Measurements from ENCODE around the gene PTMA. TPM values are rescaled to one million over a fixed set of nuclear protein-coding genes. Genes with fewer than 3 reads are reported as not detected.
A peak's percentile ranks its signal among the peaks of the same experiment; 100 is the strongest.

Gene PTMA
- total RNA-seq, 1 experiment from 2014 or later = 1,354 TPM

DNA sequence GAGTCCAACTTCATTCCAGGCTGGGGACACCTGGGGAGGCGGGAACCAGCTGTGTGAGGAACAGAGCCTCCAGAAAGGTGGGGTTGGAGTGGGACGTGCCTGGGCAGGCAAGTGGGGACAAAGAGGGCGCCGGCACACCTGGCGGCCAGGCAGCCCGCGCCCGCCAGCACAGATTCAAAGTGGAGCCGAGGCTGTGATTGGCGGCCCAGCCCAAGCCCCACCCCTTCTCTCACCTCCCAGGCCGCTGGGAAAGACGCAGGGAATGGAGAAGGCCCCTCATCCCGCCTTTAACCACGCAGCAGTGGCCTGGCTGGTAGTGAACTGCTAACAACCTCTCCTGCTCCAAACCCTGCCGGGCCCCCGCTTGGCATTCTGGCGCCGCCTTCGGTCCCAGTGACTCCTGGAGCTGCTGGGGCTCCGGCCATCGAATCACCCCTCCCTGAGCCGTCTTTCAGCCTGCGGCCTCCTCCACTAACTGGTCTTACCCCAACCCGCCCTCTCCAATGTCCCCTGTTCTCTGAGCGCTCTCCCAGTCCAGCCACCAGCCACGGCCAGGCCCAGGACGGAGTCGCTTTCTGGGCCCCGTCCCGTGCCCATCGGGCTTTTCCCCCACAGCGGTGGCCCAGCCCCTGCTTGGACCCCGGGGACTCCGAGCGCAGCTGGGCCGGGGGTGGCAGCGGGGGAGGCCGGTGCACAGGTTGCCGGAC, 27.9 kb upstream of the PTMA start:
- intact Hi-C loops (cut with micrococcal nuclease; ENCODE audit: unreplicated experiment) = no loop called here

DNA sequence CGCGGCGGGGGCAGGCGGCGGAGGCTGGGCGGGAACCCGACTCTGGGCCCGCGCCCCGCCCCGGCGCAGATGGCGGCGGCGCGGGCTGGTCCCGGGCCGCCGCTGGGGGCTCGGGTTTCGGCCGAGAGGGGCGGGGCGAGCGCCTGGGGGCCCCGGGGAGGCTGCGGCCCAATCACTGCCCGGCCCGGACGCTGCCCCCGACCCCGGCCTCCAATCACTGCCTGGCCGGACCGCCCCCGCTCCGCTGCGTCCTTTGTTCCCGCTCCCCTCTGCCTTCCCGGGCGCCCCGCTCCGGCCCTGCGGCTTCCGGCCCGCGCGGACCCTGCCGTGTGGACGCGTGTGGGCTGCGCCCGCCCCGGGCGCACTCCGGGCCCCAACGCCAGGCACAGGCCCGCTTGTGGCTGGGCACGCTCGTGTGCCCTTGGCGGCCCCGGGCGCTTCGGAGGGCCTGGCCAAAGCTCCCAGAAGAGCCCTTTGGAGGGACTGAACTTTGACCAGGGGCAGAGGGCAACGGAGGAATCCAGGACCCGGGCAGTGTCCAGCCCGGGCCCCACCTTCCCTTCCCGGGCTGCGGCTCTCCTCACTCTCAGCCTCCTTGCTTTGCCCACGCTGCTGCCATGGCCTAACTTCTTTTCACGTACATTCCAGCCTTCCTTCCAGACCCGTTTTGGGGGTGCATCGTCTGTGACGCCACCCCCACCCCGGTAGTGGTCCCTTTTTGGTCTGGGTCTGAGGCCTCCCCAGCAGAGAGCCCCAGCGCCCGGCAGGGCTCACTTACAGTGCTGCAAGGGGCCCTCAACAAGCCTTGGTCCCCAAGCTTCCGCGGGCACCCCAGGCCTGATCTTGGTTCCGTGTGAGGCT, 27.1 kb upstream of the PTMA start:
- TSS peak; percentile 94 for BruUV-seq (replicated peaks)
- CTCF ChIA-PET = interaction anchor here (0.6 to 2.1 kb wide), 3 partner anchors 32 to 33 kb away, joined by 3 to 6 read pairs (median 3); no protein-coding TSS in a partner anchor
- peak overlapping the region; percentile 85 for H3K27ac Mint-ChIP-seq (ENCODE audit: unreplicated experiment)
- TF ChIP-seq, protein P1, sequence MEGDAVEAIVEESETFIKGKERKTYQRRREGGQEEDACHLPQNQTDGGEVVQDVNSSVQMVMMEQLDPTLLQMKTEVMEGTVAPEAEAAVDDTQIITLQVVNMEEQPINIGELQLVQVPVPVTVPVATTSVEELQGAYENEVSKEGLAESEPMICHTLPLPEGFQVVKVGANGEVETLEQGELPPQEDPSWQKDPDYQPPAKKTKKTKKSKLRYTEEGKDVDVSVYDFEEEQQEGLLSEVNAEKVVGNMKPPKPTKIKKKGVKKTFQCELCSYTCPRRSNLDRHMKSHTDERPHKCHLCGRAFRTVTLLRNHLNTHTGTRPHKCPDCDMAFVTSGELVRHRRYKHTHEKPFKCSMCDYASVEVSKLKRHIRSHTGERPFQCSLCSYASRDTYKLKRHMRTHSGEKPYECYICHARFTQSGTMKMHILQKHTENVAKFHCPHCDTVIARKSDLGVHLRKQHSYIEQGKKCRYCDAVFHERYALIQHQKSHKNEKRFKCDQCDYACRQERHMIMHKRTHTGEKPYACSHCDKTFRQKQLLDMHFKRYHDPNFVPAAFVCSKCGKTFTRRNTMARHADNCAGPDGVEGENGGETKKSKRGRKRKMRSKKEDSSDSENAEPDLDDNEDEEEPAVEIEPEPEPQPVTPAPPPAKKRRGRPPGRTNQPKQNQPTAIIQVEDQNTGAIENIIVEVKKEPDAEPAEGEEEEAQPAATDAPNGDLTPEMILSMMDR (IDR thresholded peaks at IDR 0.05; ENCODE audit: unreplicated experiment) = no peak
- peaks cover 29% of the 10 kb centered on the region for H3K36me3 Mint-ChIP-seq (ENCODE audit: insufficient read depth, unreplicated experiment)
- H3K4me1 Mint-ChIP-seq (ENCODE audit: low read depth, unreplicated experiment) = peaks cover 21% of the 10 kb centered on the region
- no peaks in the 10 kb centered on the region for H3K9me3 Mint-ChIP-seq (ENCODE audit: low read depth, unreplicated experiment)
- no peaks in the 10 kb centered on the region for H3K27me3 Mint-ChIP-seq (ENCODE audit: unreplicated experiment)
- H3K4me3 Mint-ChIP-seq (ENCODE audit: low read depth, unreplicated experiment) = peak overlapping the region; percentile 68
- intact Hi-C loops (cut with micrococcal nuclease; ENCODE audit: unreplicated experiment) = no loop called here
- DNase-seq = peak; percentile 93

More for the DNA sequence above, 27.9 kb upstream of the PTMA start:
- TSS peak; percentile 74 for BruUV-seq (replicated peaks)
- H3K36me3 Mint-ChIP-seq (ENCODE audit: insufficient read depth, unreplicated experiment) = peaks cover 29% of the 10 kb centered on the region
- H3K9me3 Mint-ChIP-seq (ENCODE audit: low read depth, unreplicated experiment) = no peaks in the 10 kb centered on the region
- H3K27me3 Mint-ChIP-seq (ENCODE audit: unreplicated experiment) = no peaks in the 10 kb centered on the region
- H3K4me3 Mint-ChIP-seq (ENCODE audit: low read depth, unreplicated experiment) = peak overlapping the region; percentile 68
- H3K27ac Mint-ChIP-seq (ENCODE audit: unreplicated experiment) = peak overlapping the region; percentile 85
- CTCF ChIA-PET = interaction anchor here (0.5 to 2.1 kb wide), 4 partner anchors 17 to 61 kb away, joined by 3 to 6 read pairs (median 4); no protein-coding TSS in a partner anchor
- H3K4me1 Mint-ChIP-seq (ENCODE audit: low read depth, unreplicated experiment) = peaks cover 26% of the 10 kb centered on the region
- peak; percentile 78 for DNase-seq
- TF ChIP-seq, protein P1 (IDR thresholded peaks at IDR 0.05; ENCODE audit: unreplicated experiment) = no peak

DNA sequence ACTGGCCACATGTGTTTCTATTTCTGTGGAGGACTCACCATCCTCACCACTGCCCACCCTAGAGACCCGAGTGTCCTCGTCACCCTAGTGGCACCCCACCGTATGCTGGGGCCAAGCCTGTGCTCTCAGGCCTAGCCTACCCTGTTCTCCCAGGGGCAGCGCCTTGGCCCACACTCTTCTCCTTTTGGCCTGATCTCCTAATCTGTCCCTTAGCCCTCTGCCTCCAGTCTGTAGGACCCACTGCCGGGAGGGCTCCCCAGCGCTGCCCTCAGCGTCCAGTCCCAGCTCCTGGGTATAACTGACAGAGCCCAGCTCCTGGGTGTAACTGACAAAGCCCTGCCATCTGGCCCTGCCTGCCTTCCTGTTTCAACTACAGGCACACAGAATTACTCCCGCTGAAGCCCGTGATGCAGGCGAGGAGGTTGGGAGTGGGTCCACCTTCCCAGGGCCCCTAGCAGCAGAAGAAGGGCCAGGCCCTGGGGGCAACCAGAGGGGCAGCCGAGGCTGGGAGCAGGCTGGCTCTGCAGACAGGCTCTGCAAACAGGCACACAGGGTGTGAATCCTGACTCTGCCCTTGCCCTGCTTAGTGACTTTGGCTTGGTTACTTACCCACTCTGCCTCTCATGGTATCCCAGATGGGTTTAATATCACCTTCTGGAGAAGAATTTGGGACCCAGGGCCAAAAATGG, 25.6 kb upstream of the PTMA start:
- Mint-ChIP-seq H3K27me3 (ENCODE audit: unreplicated experiment) (no peaks in the 10 kb centered on the region), H3K4me1 (ENCODE audit: low read depth, unreplicated experiment) (peaks cover 12% of the 10 kb centered on the region), H3K9me3 (ENCODE audit: low read depth, unreplicated experiment) (no peaks in the 10 kb centered on the region), H3K27ac (ENCODE audit: unreplicated experiment) (peak overlapping the region; percentile 5), H3K4me3 (ENCODE audit: low read depth, unreplicated experiment) (peak overlapping the region; percentile 5), H3K36me3 (ENCODE audit: insufficient read depth, unreplicated experiment) (peaks cover 31% of the 10 kb centered on the region)
- TF ChIP-seq, protein P1 (IDR thresholded peaks at IDR 0.05; ENCODE audit: unreplicated experiment) = no peak
- CTCF ChIA-PET = interaction anchor here (1.7 kb wide), 1 partner anchor 31 kb away, joined by 3 read pairs; no protein-coding TSS in a partner anchor
- no TSS peak for BruUV-seq (replicated peaks)
- DNase-seq = no peak
- intact Hi-C loops (cut with micrococcal nuclease; ENCODE audit: unreplicated experiment) = no loop called here
